GM23338 (cell line): Measurements from ENCODE around the gene COPB2. TPM values are rescaled to one million over a fixed set of nuclear protein-coding genes. Genes with fewer than 3 reads are reported as not detected.

Experiments used
- ATAC-seq: fragments of 200-7000 bp; cut with Tn5 transposase; 3 replicates; pipeline ENCODE4 v1.9.1; 2020
- DNase-seq: peaks from one replicate; pipeline ENCODE4 v3.0.0-alpha.2; 2015; ENCODE audit warnings: low spot score
- H2AFZ ChIP-seq: fragments of 200-600 bp; sonication (generic); 2 replicates; pipeline ENCODE4 v1.8.0; 2016; ENCODE audit warnings: antibody characterized with exemption, mild to moderate bottlenecking, moderate library complexity
- H3F3A ChIP-seq: fragments of 200-600 bp; sonication (generic); replicated peaks from 2 replicates; pipeline ENCODE4 v1.8.0; 2017; ENCODE audit warnings: antibody characterized with exemption, mixed run types, low read depth
- H3K27ac ChIP-seq: fragments of 200-600 bp; sonication (generic); 2 replicates; pipeline ENCODE4 v1.6.1; 2016; ENCODE audit warnings: low read depth
- H3K27me3 ChIP-seq: fragments of 200-600 bp; sonication (generic); 2 replicates; pipeline ENCODE4 v1.8.0; 2016; ENCODE audit warnings: mild to moderate bottlenecking, mixed run types, moderate library complexity; ENCODE audit not compliant: insufficient read depth
- H3K36me3 ChIP-seq: fragments of 200-600 bp; sonication (generic); 2 replicates; pipeline ENCODE4 v1.8.0; 2016; ENCODE audit warnings: mild to moderate bottlenecking; ENCODE audit not compliant: insufficient read depth
- H3K4me1 ChIP-seq: fragments of 200-600 bp; sonication (generic); 2 replicates; pipeline ENCODE4 v1.8.0; 2016; ENCODE audit warnings: mild to moderate bottlenecking, moderate library complexity; ENCODE audit not compliant: insufficient read depth
- H3K4me2 ChIP-seq: fragments of 200-600 bp; sonication (generic); 2 replicates; pipeline ENCODE4 v1.7.1; 2017; ENCODE audit warnings: mixed run types
- H3K4me3 ChIP-seq: fragments of 200-600 bp; sonication (generic); 2 replicates; pipeline ENCODE4 v1.6.1; 2016; ENCODE audit warnings: mixed run types
- H3K79me2 ChIP-seq: fragments of 200-600 bp; sonication (generic); replicated peaks from 2 replicates; pipeline ENCODE4 v1.8.0; 2017; ENCODE audit warnings: mild to moderate bottlenecking; ENCODE audit not compliant: insufficient read depth
- H3K9me2 ChIP-seq: fragments of 200-600 bp; sonication (generic); 2 replicates; pipeline ENCODE4 v1.8.0; 2017; ENCODE audit not compliant: insufficient read depth
- H4K20me1 ChIP-seq: fragments of 200-600 bp; sonication (generic); replicated peaks from 2 replicates; pipeline ENCODE4 v1.8.0; 2017; ENCODE audit warnings: mild to moderate bottlenecking; ENCODE audit not compliant: insufficient read depth
- H3K27ac Mint-ChIP-seq: 2 replicates; pipeline ENCODE4 v1.8.0; 2020; ENCODE audit warnings: inconsistent platforms, mild to moderate bottlenecking, moderate library complexity, mixed read lengths
- H3K27me3 Mint-ChIP-seq: 3 replicates; pipeline ENCODE4 v1.8.0; 2022; ENCODE audit warnings: low read depth, mild to moderate bottlenecking, moderate library complexity, mixed read lengths, inconsistent platforms; ENCODE audit not compliant: insufficient read depth, poor library complexity
- H3K36me3 Mint-ChIP-seq: 3 replicates; pipeline ENCODE4 v1.8.0; 2021; ENCODE audit warnings: low read depth, mild to moderate bottlenecking, inconsistent platforms, moderate library complexity, mixed read lengths
- H3K4me1 Mint-ChIP-seq: 3 replicates; pipeline ENCODE4 v1.8.0; 2020; ENCODE audit warnings: mild to moderate bottlenecking, inconsistent platforms, mixed read lengths
- H3K4me3 Mint-ChIP-seq: 3 replicates; pipeline ENCODE4 v1.8.0; 2021; ENCODE audit warnings: moderate library complexity, mild to moderate bottlenecking, inconsistent platforms, mixed read lengths
- H3K9me3 Mint-ChIP-seq: 3 replicates; pipeline ENCODE4 v1.8.0; 2020; ENCODE audit warnings: moderate library complexity, mild to moderate bottlenecking, inconsistent platforms, mixed read lengths
- CTCF ChIP-seq, 2 experiments: fragments of 200-600 bp in 1 of 2; sonication (generic) in 1 of 2; conservative IDR thresholded peaks; 2 replicates each; pipeline versions ENCODE4 v1.5.1 to v1.6.1; 2016 to 2017; ENCODE audit warnings: antibody characterized with exemption in 2 of 2, low read depth in 2 of 2, mild to moderate bottlenecking in 2 of 2, moderate library complexity in 1 of 2
- EZH2 ChIP-seq: fragments of 200-600 bp; sonication (generic); IDR thresholded peaks from one replicate; pipeline ENCODE4 v1.8.0; 2017; ENCODE audit warnings: antibody characterized with exemption, mild to moderate bottlenecking, low read depth; ENCODE audit not compliant: unreplicated experiment
- JUNB ChIP-seq: IDR thresholded peaks from one replicate; pipeline ENCODE4 v1.6.1; 2016; ENCODE audit warnings: antibody characterized with exemption; ENCODE audit not compliant: unreplicated experiment
- NANOG ChIP-seq: IDR thresholded peaks from 2 replicates; pipeline ENCODE4 v1.6.1; 2016; ENCODE audit warnings: antibody characterized with exemption, borderline replicate concordance
- STAT1 ChIP-seq: IDR thresholded peaks from one replicate; pipeline ENCODE4 v1.6.1; 2016; ENCODE audit warnings: antibody characterized with exemption; ENCODE audit not compliant: unreplicated experiment
- ZNF331 ChIP-seq: fragments of 250-450 bp; sonication (Bioruptor Pico); IDR thresholded peaks from 2 replicates; pipeline ENCODE4 v1.5.0; 2020; ENCODE audit warnings: low read depth, mild to moderate bottlenecking, moderate library complexity
- ZNF462 ChIP-seq: fragments of 250-450 bp; sonication (Bioruptor Pico); IDR thresholded peaks from 2 replicates; pipeline ENCODE4 v1.5.0; 2020; ENCODE audit warnings: mild to moderate bottlenecking, moderate library complexity
- polyA plus RNA-seq: library from polyadenylated mRNA; unstranded; fragments of >200 nt; fragmentation: Nextera tagmentation; extraction: Ambion mirVana; gene quantifications from 2 replicates; pipeline ENCODE4 v1.2.1, GENCODE V29; 2016
- total RNA-seq: library from RNA; depleted of rRNA; stranded (reverse); fragments of >200 nt; shearing (Covaris generic); gene quantifications from 2 replicates; pipeline ENCODE4 v1.2.3, GENCODE V29; 2014
- TF ChIP-seq, protein P1 (sequence below): IDR thresholded peaks from one replicate; pipeline ENCODE4 v1.6.1; 2018; ENCODE audit warnings: antibody characterized with exemption; ENCODE audit not compliant: unreplicated experiment
- TF ChIP-seq, protein P2 (sequence below): IDR thresholded peaks from 2 replicates; pipeline ENCODE4 v1.6.1; 2016; ENCODE audit warnings: antibody characterized with exemption

COPB2 gene
- total and polyA plus RNA-seq, 2 experiments from 2014 or later, result 48.2 to 89.1 TPM

DNA sequence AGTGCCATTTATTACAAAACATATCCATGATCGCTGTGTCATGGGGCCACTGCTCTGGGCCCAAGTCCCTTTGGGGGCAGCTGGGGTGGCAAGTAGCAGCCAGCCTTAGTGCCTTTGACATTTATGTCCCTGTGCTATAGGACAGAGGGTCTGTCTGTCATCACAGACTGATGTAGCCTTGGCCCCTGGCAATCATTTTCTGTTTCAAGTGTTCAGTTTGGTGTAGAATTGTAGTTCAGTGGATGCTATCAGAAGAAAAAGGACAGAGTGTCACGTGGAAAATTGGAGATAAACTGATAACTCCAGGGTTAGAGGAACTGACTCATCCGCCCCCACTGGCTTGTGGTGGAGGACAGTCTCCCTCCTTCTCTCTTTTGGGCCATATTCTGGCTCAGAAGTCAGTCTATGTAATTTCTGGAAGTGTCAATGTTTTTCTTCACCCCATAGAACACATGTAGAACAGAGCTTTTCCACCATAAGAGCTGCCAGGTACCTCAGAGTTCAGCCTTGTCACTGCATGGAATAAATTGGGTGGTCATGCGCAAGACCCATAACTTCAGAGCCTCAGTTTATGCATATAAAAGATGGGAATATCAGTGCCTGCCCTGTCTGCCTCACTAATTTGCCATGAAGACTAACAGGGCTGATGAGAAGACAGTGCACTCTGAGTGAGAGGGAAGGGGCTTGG is 50.1 kb downstream of the COPB2 start (continued):
- TF ChIP-seq ZNF462, result no peak

- H3F3A ChIP-seq, result no peaks in the 10 kb centered on the region
- no peaks in the 10 kb centered on the region for H4K20me1 ChIP-seq
- no peak overlapping the region for H3K4me3 ChIP-seq
- peaks cover 9% of the 10 kb centered on the region for H3K9me2 ChIP-seq
- H3K4me3 Mint-ChIP-seq, result no peak overlapping the region
- no peak for DNase-seq
- H3K9me3 Mint-ChIP-seq, result no peaks in the 10 kb centered on the region
- no peaks in the 10 kb centered on the region for H3K36me3 ChIP-seq
- no peak for ATAC-seq
- no peaks in the 10 kb centered on the region for H3K4me1 ChIP-seq
- no peaks in the 10 kb centered on the region for H3K36me3 Mint-ChIP-seq
- no peaks in the 10 kb centered on the region for H3K27me3 Mint-ChIP-seq
- H3K27ac ChIP-seq, result no peak overlapping the region
- H2AFZ ChIP-seq, result no peak overlapping the region
- no peak overlapping the region for H3K27ac Mint-ChIP-seq
- no peak overlapping the region for H3K4me2 ChIP-seq
- peaks cover 20% of the 10 kb centered on the region for H3K27me3 ChIP-seq
- no peaks in the 10 kb centered on the region for H3K79me2 ChIP-seq
- H3K4me1 Mint-ChIP-seq, result no peaks in the 10 kb centered on the region
- TF ChIP-seq NANOG (no peak), JUNB (no peak), EZH2 (no peak), ZNF331 (CRISPR knock-in tag) (no peak), STAT1 (no peak), CTCF (conservative IDR thresholded peaks at IDR 0.05; ENCODE audit: low read depth in 2 of 2) (no peak)
- TF ChIP-seq, protein P1, sequence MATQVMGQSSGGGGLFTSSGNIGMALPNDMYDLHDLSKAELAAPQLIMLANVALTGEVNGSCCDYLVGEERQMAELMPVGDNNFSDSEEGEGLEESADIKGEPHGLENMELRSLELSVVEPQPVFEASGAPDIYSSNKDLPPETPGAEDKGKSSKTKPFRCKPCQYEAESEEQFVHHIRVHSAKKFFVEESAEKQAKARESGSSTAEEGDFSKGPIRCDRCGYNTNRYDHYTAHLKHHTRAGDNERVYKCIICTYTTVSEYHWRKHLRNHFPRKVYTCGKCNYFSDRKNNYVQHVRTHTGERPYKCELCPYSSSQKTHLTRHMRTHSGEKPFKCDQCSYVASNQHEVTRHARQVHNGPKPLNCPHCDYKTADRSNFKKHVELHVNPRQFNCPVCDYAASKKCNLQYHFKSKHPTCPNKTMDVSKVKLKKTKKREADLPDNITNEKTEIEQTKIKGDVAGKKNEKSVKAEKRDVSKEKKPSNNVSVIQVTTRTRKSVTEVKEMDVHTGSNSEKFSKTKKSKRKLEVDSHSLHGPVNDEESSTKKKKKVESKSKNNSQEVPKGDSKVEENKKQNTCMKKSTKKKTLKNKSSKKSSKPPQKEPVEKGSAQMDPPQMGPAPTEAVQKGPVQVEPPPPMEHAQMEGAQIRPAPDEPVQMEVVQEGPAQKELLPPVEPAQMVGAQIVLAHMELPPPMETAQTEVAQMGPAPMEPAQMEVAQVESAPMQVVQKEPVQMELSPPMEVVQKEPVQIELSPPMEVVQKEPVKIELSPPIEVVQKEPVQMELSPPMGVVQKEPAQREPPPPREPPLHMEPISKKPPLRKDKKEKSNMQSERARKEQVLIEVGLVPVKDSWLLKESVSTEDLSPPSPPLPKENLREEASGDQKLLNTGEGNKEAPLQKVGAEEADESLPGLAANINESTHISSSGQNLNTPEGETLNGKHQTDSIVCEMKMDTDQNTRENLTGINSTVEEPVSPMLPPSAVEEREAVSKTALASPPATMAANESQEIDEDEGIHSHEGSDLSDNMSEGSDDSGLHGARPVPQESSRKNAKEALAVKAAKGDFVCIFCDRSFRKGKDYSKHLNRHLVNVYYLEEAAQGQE, result no peak
- TF ChIP-seq, protein P2, sequence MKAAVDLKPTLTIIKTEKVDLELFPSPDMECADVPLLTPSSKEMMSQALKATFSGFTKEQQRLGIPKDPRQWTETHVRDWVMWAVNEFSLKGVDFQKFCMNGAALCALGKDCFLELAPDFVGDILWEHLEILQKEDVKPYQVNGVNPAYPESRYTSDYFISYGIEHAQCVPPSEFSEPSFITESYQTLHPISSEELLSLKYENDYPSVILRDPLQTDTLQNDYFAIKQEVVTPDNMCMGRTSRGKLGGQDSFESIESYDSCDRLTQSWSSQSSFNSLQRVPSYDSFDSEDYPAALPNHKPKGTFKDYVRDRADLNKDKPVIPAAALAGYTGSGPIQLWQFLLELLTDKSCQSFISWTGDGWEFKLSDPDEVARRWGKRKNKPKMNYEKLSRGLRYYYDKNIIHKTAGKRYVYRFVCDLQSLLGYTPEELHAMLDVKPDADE, result no peak
These were observed 51.0 kb downstream of the COPB2 start for GRCh38 chr3:139338405-139338804.
